ENCODE measurements around the gene MRS2. TPM values are rescaled to one million over a fixed set of nuclear protein-coding genes. Genes with fewer than 3 reads are reported as not detected.

The MRS2 gene
- total and polyA plus RNA-seq, 12 donors, result 11.2 to 41.3 (median 27.7) TPM

- intact Hi-C loops (cut with DNase I), result no loop called here
- no peaks in the 10 kb centered on the region for H3K36me3 ChIP-seq (replicated peaks in 1 of 2)
- DNase-seq, result no peak
- H3K4me1 ChIP-seq (replicated peaks in 1 of 2), result peaks cover 5 to 10% of the 10 kb centered on the region in 2 donors
- H3K9me3 ChIP-seq (replicated peaks in 1 of 3), result no peaks in the 10 kb centered on the region
- no peaks in the 10 kb centered on the region for H3K27me3 ChIP-seq
- WGBS, 4 donors, result 55 to 62% (median 58%) methylated on average over 5 of the region's 5 CpGs
- TF ChIP-seq CTCF (IDR thresholded peaks at IDR 0.05) (no peak), POLR2A (IDR thresholded peaks at IDR 0.05) (no peak)
- H3K27ac ChIP-seq, result no peak overlapping the region
- no peak overlapping the region for H3K4me3 ChIP-seq
These were observed 46.3 kb upstream of the MRS2 start for GRCh38 chr6:24356310-24356973.

GRCh38 chr6:24357336-24358218 lies 45.2 kb upstream of the MRS2 start, which contains the start of gene DCDC2:
Gene DCDC2 (minus strand): TSS chr6:24358059. CDS start chr6:24357750, 309 bp downstream.
- H3K4me3 ChIP-seq, result peak within 1 kb of the TSS in 2 of 4 donors; percentile 7 to 44
- 5 to 9% (median 7%) methylated on average over 21 to 61 of the region's 61 CpGs for WGBS, 4 donors
- intact Hi-C loops (cut with DNase I), result no loop called here
- no peaks in the 10 kb centered on the region for H3K9me3 ChIP-seq (replicated peaks in 1 of 3)
- H3K36me3 ChIP-seq (replicated peaks in 1 of 2), result no peaks in the 10 kb centered on the region
- peak within 1 kb of the TSS in 1 of 5 donors; percentile 26 for H3K27ac ChIP-seq
- DNase-seq, result peak; percentile 24 to 60 (median 43)
- no peaks in the 10 kb centered on the region for H3K27me3 ChIP-seq
- H3K4me1 ChIP-seq (replicated peaks in 1 of 2), result peaks cover 5 to 10% of the 10 kb centered on the region in 2 donors
- TF ChIP-seq POLR2A (IDR thresholded peaks at IDR 0.05) (peak in 1 of 2 donors; percentile 28), CTCF (IDR thresholded peaks at IDR 0.05) (no peak)

GRCh38 chr6:24358219-24358821 lies 44.4 kb upstream of the MRS2 start:
- H3K9me3 ChIP-seq (replicated peaks in 1 of 3), result no peaks in the 10 kb centered on the region
- H3K36me3 ChIP-seq (replicated peaks in 1 of 2), result no peaks in the 10 kb centered on the region
- peak in 5 of 7 donors; percentile 15 to 63 (median 37) for DNase-seq
- intact Hi-C loops (cut with DNase I), result no loop called here
- H3K27me3 ChIP-seq, result no peaks in the 10 kb centered on the region
- TF ChIP-seq CTCF (IDR thresholded peaks at IDR 0.05) (no peak), POLR2A (IDR thresholded peaks at IDR 0.05) (no peak)
- peaks cover 5 to 10% of the 10 kb centered on the region in 2 donors for H3K4me1 ChIP-seq (replicated peaks in 1 of 2)
- no peak overlapping the region for H3K27ac ChIP-seq
- H3K4me3 ChIP-seq, result peak overlapping the region in 2 of 4 donors; percentile 7 to 44
- WGBS, 4 donors, result 43 to 55% (median 48%) methylated on average over 12 of the region's 12 CpGs

All from adrenal gland (tissue), 12 donors.